GM13976 (cell line): Measurements from ENCODE around the gene SOX6.

Source experiments
- DNase-seq: peaks from one replicate; pipeline ENCODE4 v3.0.0; 2012; ENCODE audit warnings: low spot score
- in situ Hi-C: fragments of 300-500 bp; cut with MboI; formaldehyde crosslinking; loops from one replicate; pipeline ENCODE4 v1.12.0; 2022; ENCODE audit warnings: low sequenced_read_pairs, mixed read lengths, inconsistent platforms; ENCODE audit not compliant: unreplicated experiment
- TF ChIP-seq, protein P1 (sequence below): IDR thresholded peaks from 2 replicates; pipeline ENCODE4 v1.5.1; 2012; ENCODE audit warnings: borderline replicate concordance, mild to moderate bottlenecking; ENCODE audit not compliant: insufficient read depth; ENCODE audit errors: extremely low read depth, missing control alignments, control extremely low read depth

Gene SOX6

DNA sequence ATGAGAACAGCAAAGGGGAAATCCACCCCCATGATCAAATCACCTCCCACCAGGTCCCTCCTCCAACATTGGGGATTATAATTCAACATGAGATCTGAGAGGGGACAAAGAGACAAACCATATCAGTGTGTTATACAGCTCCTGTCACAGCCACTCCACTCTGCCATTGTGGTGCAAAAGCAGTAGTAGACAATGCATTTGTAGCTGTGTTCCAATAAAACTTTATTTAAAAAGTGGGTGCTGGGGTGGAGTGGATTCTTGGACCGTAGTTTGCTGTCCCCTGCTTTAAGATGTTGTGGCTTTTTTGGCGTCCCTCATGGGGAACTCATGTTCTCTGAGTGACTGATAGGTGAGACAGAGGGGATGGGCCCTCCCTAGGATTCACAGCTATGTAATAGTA, 399.1 kb downstream of the SOX6 start:
- TF ChIP-seq, protein P1, sequence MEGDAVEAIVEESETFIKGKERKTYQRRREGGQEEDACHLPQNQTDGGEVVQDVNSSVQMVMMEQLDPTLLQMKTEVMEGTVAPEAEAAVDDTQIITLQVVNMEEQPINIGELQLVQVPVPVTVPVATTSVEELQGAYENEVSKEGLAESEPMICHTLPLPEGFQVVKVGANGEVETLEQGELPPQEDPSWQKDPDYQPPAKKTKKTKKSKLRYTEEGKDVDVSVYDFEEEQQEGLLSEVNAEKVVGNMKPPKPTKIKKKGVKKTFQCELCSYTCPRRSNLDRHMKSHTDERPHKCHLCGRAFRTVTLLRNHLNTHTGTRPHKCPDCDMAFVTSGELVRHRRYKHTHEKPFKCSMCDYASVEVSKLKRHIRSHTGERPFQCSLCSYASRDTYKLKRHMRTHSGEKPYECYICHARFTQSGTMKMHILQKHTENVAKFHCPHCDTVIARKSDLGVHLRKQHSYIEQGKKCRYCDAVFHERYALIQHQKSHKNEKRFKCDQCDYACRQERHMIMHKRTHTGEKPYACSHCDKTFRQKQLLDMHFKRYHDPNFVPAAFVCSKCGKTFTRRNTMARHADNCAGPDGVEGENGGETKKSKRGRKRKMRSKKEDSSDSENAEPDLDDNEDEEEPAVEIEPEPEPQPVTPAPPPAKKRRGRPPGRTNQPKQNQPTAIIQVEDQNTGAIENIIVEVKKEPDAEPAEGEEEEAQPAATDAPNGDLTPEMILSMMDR = no peak
- no peak for DNase-seq
- in situ Hi-C loops = no loop called here

DNA sequence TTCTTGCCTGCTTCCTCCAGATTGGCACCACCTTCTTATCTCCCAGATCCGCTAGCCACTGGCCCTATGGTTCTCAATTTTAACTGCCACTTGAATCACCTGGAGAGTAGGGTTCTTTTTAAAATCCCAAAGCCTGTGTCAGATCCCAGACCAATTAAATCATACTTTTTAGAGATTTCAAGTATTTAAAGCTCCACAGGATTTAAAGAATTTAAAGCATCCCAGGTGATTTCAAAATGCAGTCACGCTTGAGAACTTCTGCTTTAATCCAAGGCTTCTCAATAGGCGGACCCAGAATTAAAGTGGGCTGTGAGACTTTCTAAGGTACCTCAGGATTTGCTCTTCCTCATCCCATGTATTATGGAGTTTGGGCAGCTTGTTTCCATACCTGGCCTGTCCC, 400.0 kb downstream of the SOX6 start:
- no peak for DNase-seq
- TF ChIP-seq, protein P1 = no peak
- in situ Hi-C loops = no loop called here

DNA sequence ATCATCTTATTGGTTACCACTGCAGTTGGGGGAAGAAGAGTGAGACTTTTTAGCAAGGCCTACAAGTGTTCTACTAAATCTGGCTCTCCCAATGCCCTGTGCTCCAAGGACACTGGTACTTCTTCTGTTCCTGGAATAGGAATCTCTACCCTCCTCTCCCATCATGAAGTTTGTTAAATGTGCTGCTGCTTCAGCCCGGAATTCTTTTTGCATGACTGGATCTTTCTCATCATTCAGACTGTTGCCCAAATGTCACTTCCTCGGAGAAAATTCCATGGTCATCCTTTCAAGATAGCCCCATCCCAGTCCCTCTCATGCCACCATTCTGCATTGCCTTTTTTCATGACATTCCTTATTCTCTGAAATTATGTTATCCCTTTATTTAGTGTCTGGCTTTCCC, 400.8 kb downstream of the SOX6 start:
- in situ Hi-C loops = no loop called here
- TF ChIP-seq, protein P1 = no peak

DNA sequence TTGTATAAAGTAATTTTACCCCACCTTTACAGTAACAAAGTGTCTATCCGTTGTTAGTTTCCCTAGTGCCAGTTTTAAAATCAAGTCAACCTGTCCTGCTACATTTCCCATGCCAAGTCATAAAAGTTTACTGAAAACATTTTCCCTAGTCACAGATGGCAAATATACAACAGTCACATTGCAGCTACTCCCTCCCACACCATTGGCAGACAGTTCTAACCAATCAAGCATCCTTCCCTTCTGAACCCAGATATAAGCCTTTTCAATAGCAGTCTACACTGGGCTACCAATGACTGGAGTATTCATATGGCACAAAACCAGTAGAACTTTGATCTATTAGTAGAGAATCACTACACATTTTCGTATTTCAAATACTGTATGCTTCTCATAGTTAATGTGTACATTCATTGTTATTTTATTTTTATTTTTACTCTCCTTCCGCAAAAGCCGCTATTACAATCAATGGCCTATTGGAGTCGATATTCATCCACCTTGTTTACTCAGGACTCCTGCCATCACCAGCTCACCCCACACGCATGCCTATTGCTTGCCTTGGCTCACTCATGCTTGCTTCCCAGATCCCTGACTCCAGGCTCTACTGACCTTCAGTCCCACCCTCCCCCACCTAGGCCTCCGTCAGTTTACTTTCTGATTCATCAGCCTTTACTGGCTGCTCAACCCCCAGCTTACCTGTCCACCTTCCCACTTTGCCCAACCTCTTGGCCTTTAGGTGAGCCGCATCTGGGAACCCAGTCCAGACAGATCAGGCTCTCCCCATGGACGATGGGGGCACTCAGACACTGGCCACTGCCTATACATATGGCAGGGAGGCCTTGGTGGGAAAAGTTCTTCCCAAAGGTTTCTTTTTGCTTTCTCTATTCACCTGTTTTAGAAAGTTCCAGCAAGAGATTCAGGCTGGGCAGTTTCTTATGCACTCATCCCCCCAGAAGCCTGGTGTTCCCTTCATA, 408.4 kb downstream of the SOX6 start:
- DNase-seq = no peak
- TF ChIP-seq, protein P1 = no peak
- in situ Hi-C loops = no loop called here

More for the DNA sequence above, 400.8 kb downstream of the SOX6 start:
- DNase-seq = no peak

DNA sequence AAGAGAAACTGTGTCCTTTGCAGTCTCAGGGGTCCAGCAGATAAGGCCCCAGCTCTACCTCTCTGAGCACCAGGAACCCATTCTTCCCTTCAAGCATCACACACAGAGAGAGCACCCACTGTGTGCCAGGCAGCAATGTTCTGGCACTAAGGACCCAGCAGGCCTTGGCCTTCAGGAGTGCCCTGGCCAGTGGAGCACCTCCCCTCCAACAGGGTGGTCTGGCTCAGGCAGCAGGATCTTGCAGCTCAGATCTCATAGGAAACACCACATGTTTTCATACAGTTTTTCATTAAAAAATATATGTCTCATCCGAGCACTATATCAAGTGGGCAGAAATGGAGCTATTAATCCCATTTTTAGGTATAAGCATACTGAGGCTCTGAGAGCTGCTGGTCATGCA, 410.6 kb downstream of the SOX6 start:
- TF ChIP-seq, protein P1 = no peak
- in situ Hi-C loops = no loop called here
- DNase-seq = no peak

DNA sequence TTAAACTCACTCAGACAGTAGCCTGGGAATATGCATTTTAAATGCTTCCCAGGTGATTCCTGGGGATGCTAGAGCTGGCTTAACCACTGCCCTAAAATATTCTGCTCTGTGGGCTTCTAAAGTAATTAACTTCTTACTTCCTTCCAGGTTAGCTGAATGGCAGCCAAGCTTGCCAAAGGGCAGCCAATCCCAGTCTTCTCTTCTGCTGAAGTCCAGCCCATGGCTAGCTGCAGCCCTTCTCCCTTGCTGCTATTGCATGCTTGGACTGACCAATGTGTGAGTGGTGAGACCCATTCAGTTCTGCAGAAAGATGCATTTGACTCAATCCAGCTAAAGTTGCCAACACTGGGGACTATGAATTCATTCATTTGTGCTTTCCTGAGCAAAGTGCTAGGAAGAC, 411.9 kb downstream of the SOX6 start:
- TF ChIP-seq, protein P1 = no peak
- no peak for DNase-seq
- in situ Hi-C loops = no loop called here
